Colonic mucosa (tissue), 4 donors: Measurements from ENCODE around the gene ITIH5. TPM values are rescaled to one million over a fixed set of nuclear protein-coding genes. Genes with fewer than 3 reads are reported as not detected.

Experiments used
- DNase-seq: peaks from one replicate; pipeline ENCODE4 v3.0.0-alpha.2; 2020
- H3K27ac ChIP-seq: fragments of 200-600 bp; one replicate; pipeline ENCODE4 v1.8.0; 2021
- H3K27me3 ChIP-seq: fragments of 200-600 bp; one replicate; pipeline ENCODE4 v1.8.0; 2021
- H3K36me3 ChIP-seq: fragments of 200-600 bp; one replicate; pipeline ENCODE4 v1.8.0; 2021
- H3K4me1 ChIP-seq: fragments of 200-600 bp; one replicate; pipeline ENCODE4 v1.8.0; 2021; ENCODE audit warnings: mild to moderate bottlenecking
- H3K4me3 ChIP-seq: fragments of 200-600 bp; one replicate; pipeline ENCODE4 v1.8.0; 2021
- H3K9ac ChIP-seq, 2 donors: one replicate each; pipeline ENCODE4 v1.7.0; 2013; ENCODE audit warnings: control low read depth in 2 of 2, low read depth in 2 of 2, low read length in 2 of 2
- H3K9me3 ChIP-seq: fragments of 200-600 bp; one replicate; pipeline ENCODE4 v1.8.0; 2021
- CTCF ChIP-seq: fragments of 200-600 bp; IDR thresholded peaks from one replicate; pipeline ENCODE4 v1.8.0; 2022; ENCODE audit warnings: antibody characterized with exemption, mild to moderate bottlenecking
- intact Hi-C: fragments of 100-400 bp; cut with DNase I; formaldehyde crosslinking; loops from one replicate; pipeline ENCODE4 v1.14.1; 2022
- total RNA-seq, 2 donors: library from RNA; stranded (reverse); fragmentation: NEBNext Ultra II Directional in 1 of 2; extraction: Animal tissue kit (Norgen Biotek cat#: 25700) in 1 of 2; gene quantifications; one replicate each; pipeline ENCODE4 v1.2.1, GENCODE V29; 2021
- donor health status: healthy.
- donor health status: DM: no; HTN: no; CAD: no.
- donor health status: DM: no; HTN: no; CAD: no.

ITIH5 gene
- total RNA-seq, 2 donors from 2014 or later, result 2.2 to 15.6 TPM

GRCh38 chr10:7667262-7668141 lies 736 bp upstream of the ITIH5 start:
- no peak for TF ChIP-seq CTCF
- Histone ChIP-seq H3K9ac (no peak overlapping the region), H3K36me3 (no peaks in the 10 kb centered on the region), H3K4me1 (no peaks in the 10 kb centered on the region), H3K27me3 (peaks cover 11% of the 10 kb centered on the region), H3K9me3 (no peaks in the 10 kb centered on the region), H3K4me3 (no peak overlapping the region), H3K27ac (no peak overlapping the region)
- no peak for DNase-seq
- intact Hi-C loops, result no loop called here

GRCh38 chr10:7665767-7666166 lies 999 bp downstream of the ITIH5 start:
- no peak for TF ChIP-seq CTCF
- H3K27me3 ChIP-seq, result peaks cover 11% of the 10 kb centered on the region
- peak overlapping the region; percentile 45 for H3K4me3 ChIP-seq
- intact Hi-C loops, result no loop called here
- H3K27ac ChIP-seq, result no peak overlapping the region
- H3K4me1 ChIP-seq, result no peaks in the 10 kb centered on the region
- H3K36me3 ChIP-seq, result no peaks in the 10 kb centered on the region
- DNase-seq, result no peak
- no peak overlapping the region for H3K9ac ChIP-seq
- H3K9me3 ChIP-seq, result no peaks in the 10 kb centered on the region

- no peaks in the 10 kb centered on the region for H3K36me3 ChIP-seq
- no peak overlapping the region for H3K27ac ChIP-seq
- H3K4me1 ChIP-seq, result no peaks in the 10 kb centered on the region
- intact Hi-C loops, result no loop called here
- TF ChIP-seq CTCF, result no peak
- no peak overlapping the region for H3K4me3 ChIP-seq
- H3K9ac ChIP-seq, result no peak overlapping the region
- H3K9me3 ChIP-seq, result no peaks in the 10 kb centered on the region
- no peak for DNase-seq
- H3K27me3 ChIP-seq, result peaks cover 11% of the 10 kb centered on the region
These were observed 2.1 kb downstream of the ITIH5 start for GRCh38 chr10:7664707-7665106.

GRCh38 chr10:7662522-7662921 lies 4.2 kb downstream of the ITIH5 start:
- Histone ChIP-seq H3K9ac (no peak overlapping the region), H3K4me3 (no peak overlapping the region), H3K9me3 (no peaks in the 10 kb centered on the region), H3K27me3 (peaks cover 11% of the 10 kb centered on the region), H3K4me1 (no peaks in the 10 kb centered on the region), H3K27ac (no peak overlapping the region), H3K36me3 (no peaks in the 10 kb centered on the region)
- intact Hi-C loops, result no loop called here
- TF ChIP-seq CTCF, result no peak
- no peak for DNase-seq

GRCh38 chr10:7659560-7659959 lies 7.2 kb downstream of the ITIH5 start:
- no peak for TF ChIP-seq CTCF
- Histone ChIP-seq H3K4me1 (no peaks in the 10 kb centered on the region), H3K27me3 (no peaks in the 10 kb centered on the region), H3K36me3 (no peaks in the 10 kb centered on the region), H3K9me3 (no peaks in the 10 kb centered on the region), H3K4me3 (no peak overlapping the region), H3K27ac (no peak overlapping the region), H3K9ac (no peak overlapping the region)
- no peak for DNase-seq
- intact Hi-C loops, result no loop called here
